NCI-H510A (cell line): ENCODE results near the gene CIT.

Experiments used
- DNase-seq: peaks from one replicate; lab custom pipeline; 2025; lab: John Stamatoyannopoulos, UW

CIT gene

DNA sequence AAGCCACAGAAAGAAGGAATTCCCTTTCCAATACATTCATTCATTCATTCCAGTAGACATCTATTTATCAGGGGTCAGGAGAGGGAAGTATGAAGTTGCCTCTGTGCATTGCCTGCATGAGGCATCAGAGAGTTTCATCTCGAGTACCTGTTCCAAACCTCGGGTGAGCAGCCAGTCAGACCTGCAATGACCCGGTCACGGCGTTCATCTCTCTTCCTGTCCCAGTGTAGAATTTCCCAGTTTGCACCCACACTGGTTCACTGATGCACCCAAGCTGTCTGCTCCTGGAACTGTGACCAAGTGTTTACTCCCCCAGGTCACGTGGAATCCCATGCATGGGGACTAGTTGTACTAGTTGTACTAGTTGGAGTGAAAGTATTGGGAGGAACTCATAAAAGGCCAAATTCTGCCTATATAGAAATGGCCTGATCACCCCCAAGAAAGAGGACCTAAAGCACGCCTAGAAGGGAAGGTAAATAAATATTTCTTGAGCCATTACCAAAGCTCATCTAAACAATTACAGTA lies 231.5 kb downstream of the CIT start:
- no peak for DNase-seq

DNA sequence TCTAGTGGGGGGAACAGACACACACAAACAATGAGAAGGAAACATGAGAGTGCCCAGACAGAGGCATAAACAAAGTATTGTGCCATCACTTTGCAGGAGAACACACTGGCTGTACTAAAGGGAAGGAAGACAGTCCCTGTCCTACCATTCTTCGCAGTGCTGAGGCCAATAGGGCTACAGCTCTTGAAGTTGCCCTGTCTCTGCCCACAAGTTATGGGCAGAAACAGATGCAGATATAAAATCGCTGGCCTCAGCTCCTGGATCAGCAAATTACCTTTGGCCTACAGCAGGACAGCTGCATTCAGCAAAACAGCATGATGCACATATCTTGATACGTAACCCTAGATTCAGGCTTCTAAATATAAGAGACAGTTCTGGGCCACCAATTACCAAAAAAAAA lies 232.2 kb downstream of the CIT start:
- no peak for DNase-seq

DNA sequence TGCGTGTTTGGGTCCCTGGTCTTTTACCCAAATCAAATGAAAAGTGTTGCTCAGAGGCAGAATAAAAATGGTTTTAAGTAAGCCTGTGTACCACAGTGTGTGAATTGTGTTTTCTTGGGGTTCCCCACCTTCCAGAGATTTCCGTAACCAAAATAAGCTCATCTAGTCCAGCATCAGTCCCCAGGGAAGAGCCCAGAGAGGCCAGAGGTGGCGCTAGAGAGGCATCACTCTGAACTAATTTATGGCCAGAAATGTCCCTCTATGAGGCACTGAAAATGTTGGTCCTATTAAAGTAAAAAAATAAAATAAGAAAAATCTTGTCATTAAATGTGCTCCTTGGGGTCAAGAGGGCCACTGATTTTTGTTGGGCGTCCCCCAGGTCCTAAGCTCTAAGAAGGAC lies 234.1 kb downstream of the CIT start:
- no peak for DNase-seq
